GM18861 (cell line): ENCODE measurements around the gene RARRES1.

Experiments
- ATAC-seq: cut with Tn5 transposase; IDR thresholded peaks from one replicate; pipeline ENCODE4 v1.9.1; 2021; ENCODE audit not compliant: unreplicated experiment

Gene RARRES1

GRCh38 chr3:158766364-158766763 lies 34.1 kb upstream of the RARRES1 start:
- ATAC-seq = no peak

GRCh38 chr3:158765518-158766205 lies 33.4 kb upstream of the RARRES1 start:
- no peak for ATAC-seq

GRCh38 chr3:158763421-158763820 lies 31.2 kb upstream of the RARRES1 start:
- ATAC-seq = no peak

GRCh38 chr3:158762701-158763100 lies 30.4 kb upstream of the RARRES1 start:
- no peak for ATAC-seq

- ATAC-seq = no peak
Observed at GRCh38 chr3:158761350-158761749, 29.1 kb upstream of the RARRES1 start.

GRCh38 chr3:158755421-158755820 lies 23.2 kb upstream of the RARRES1 start:
- ATAC-seq = no peak

GRCh38 chr3:158753854-158754253 lies 21.6 kb upstream of the RARRES1 start:
- no peak for ATAC-seq

GRCh38 chr3:158751316-158751715 lies 19.1 kb upstream of the RARRES1 start:
- ATAC-seq = no peak

GRCh38 chr3:158750016-158750415 lies 17.8 kb upstream of the RARRES1 start:
- ATAC-seq = no peak

GRCh38 chr3:158749526-158749925 lies 17.3 kb upstream of the RARRES1 start:
- no peak for ATAC-seq

- no peak for ATAC-seq
Observed at GRCh38 chr3:158748237-158748828, 16.1 kb upstream of the RARRES1 start.

GRCh38 chr3:158747417-158747816 lies 15.2 kb upstream of the RARRES1 start:
- no peak for ATAC-seq

- ATAC-seq = no peak
Observed at GRCh38 chr3:158745551-158745950, 13.3 kb upstream of the RARRES1 start.

GRCh38 chr3:158744567-158745288 lies 12.5 kb upstream of the RARRES1 start:
- ATAC-seq = no peak

GRCh38 chr3:158743664-158744566 lies 11.7 kb upstream of the RARRES1 start:
- no peak for ATAC-seq

- no peak for ATAC-seq
Observed at GRCh38 chr3:158742871-158743663, 10.8 kb upstream of the RARRES1 start.

- no peak for ATAC-seq
Observed at GRCh38 chr3:158739661-158740060, 7.4 kb upstream of the RARRES1 start.

GRCh38 chr3:158739078-158739477 lies 6.8 kb upstream of the RARRES1 start:
- ATAC-seq = no peak

- no peak for ATAC-seq
Observed at GRCh38 chr3:158738653-158739052, 6.4 kb upstream of the RARRES1 start.

GRCh38 chr3:158737976-158738615 lies 5.8 kb upstream of the RARRES1 start:
- ATAC-seq = no peak
